ENCODE data around the gene RAB3IL1. TPM values are rescaled to one million over a fixed set of nuclear protein-coding genes. Genes with fewer than 3 reads are reported as not detected.

Gene RAB3IL1
- polyA plus RNA-seq, 4 donors: 0.45 to 29.9 (median 7.2) TPM

DNA sequence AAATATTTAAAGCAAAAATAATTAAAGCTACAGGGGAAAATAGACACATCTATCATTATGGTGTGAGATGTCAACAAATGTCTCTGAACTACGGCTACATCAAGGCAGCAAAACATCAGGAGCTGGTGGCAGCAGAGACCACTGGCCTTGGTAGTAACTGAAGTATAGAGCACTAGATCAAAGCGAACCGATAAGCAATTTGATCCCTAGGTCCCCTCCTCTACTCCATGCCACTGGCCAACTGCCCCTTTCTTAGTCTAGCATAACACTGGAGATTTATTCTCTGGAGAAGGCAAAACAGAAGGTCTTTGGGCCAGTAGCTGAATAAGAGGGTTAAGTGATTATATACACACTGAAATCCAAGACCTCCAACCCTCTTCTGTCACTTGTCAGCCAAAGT, 13.6 kb upstream of the RAB3IL1 start:
- H3K27ac ChIP-seq (ENCODE audit: low read depth in 1 of 3, low read length in 2 of 3): no peak overlapping the region
- no peaks in the 10 kb centered on the region for H3K4me1 ChIP-seq (ENCODE audit: control insufficient read depth in 3 of 3, insufficient read depth in 2 of 3, low read depth in 1 of 3, low read length in 2 of 3)
- no peaks in the 10 kb centered on the region for H3K36me3 ChIP-seq (ENCODE audit: control insufficient read depth in 3 of 3, insufficient read depth in 2 of 3, low read depth in 1 of 3, low read length in 3 of 3)
- WGBS, 3 donors: 86 to 96% (median 94%) methylated on average over 3 of the region's 3 CpGs
- no peaks in the 10 kb centered on the region for H3K27me3 ChIP-seq (ENCODE audit: control insufficient read depth in 3 of 3, insufficient read depth in 3 of 3, low read length in 3 of 3)
- peaks cover 1 to 3% of the 10 kb centered on the region in 2 donors for H3K9me3 ChIP-seq (ENCODE audit: control insufficient read depth in 2 of 2, insufficient read depth in 1 of 2, low read depth in 1 of 2, low read length in 1 of 2)
- no peak overlapping the region for H3K4me3 ChIP-seq (ENCODE audit: low read depth in 1 of 3, low read length in 3 of 3)
- DNase-seq: no peak
- FAIRE-seq: no peak

GRCh38 chr11:61928606-61929005, 11.2 kb upstream of the RAB3IL1 start:
- H3K36me3 ChIP-seq (ENCODE audit: control insufficient read depth in 3 of 3, insufficient read depth in 2 of 3, low read depth in 1 of 3, low read length in 3 of 3): no peaks in the 10 kb centered on the region
- DNase-seq (no peak), FAIRE-seq (no peak)
- no peak overlapping the region for H3K27ac ChIP-seq (ENCODE audit: low read depth in 1 of 3, low read length in 2 of 3)
- H3K4me1 ChIP-seq (ENCODE audit: control insufficient read depth in 3 of 3, insufficient read depth in 2 of 3, low read depth in 1 of 3, low read length in 2 of 3): peaks cover 0 to 9% (median 0%) of the 10 kb centered on the region in 3 donors
- peaks cover 0 to 1% of the 10 kb centered on the region in 2 donors for H3K9me3 ChIP-seq (ENCODE audit: control insufficient read depth in 2 of 2, insufficient read depth in 1 of 2, low read depth in 1 of 2, low read length in 1 of 2)
- H3K4me3 ChIP-seq (ENCODE audit: low read depth in 1 of 3, low read length in 3 of 3): no peak overlapping the region
- H3K27me3 ChIP-seq (ENCODE audit: control insufficient read depth in 3 of 3, insufficient read depth in 3 of 3, low read length in 3 of 3): no peaks in the 10 kb centered on the region

GRCh38 chr11:61927501-61927900, 10.1 kb upstream of the RAB3IL1 start:
- H3K9me3 ChIP-seq (ENCODE audit: control insufficient read depth in 2 of 2, insufficient read depth in 1 of 2, low read depth in 1 of 2, low read length in 1 of 2): no peaks in the 10 kb centered on the region
- H3K4me1 ChIP-seq (ENCODE audit: control insufficient read depth in 3 of 3, insufficient read depth in 2 of 3, low read depth in 1 of 3, low read length in 2 of 3): peaks cover 0 to 20% (median 0%) of the 10 kb centered on the region in 3 donors
- H3K4me3 ChIP-seq (ENCODE audit: low read depth in 1 of 3, low read length in 3 of 3): no peak overlapping the region
- no peaks in the 10 kb centered on the region for H3K36me3 ChIP-seq (ENCODE audit: control insufficient read depth in 3 of 3, insufficient read depth in 2 of 3, low read depth in 1 of 3, low read length in 3 of 3)
- FAIRE-seq (no peak), DNase-seq (no peak)
- no peak overlapping the region for H3K27ac ChIP-seq (ENCODE audit: low read depth in 1 of 3, low read length in 2 of 3)
- no peaks in the 10 kb centered on the region for H3K27me3 ChIP-seq (ENCODE audit: control insufficient read depth in 3 of 3, insufficient read depth in 3 of 3, low read length in 3 of 3)
- 88 to 95% (median 92%) methylated on average over 1 of the region's 1 CpG for WGBS, 3 donors

DNA sequence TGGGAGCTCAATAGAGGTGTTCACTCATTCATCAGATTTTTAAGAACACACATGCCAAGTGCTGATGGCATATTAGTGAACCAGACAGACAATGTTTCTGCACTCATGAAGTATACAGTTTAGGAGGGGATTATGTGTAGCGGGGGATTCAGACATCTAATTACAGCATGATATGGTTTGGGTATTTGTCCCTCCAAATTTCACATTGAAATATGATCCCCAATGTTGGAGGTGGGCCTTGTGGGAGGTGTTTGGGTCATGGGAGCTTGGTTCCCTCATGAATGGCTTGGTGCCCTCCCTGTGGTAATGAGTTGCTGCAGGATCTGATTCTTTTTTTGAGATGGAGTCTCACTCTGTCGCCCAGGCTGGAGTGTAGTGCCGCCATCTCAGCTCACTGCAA, 8.9 kb upstream of the RAB3IL1 start:
- H3K9me3 ChIP-seq (ENCODE audit: control insufficient read depth in 2 of 2, insufficient read depth in 1 of 2, low read depth in 1 of 2, low read length in 1 of 2): no peaks in the 10 kb centered on the region
- no peaks in the 10 kb centered on the region for H3K27me3 ChIP-seq (ENCODE audit: control insufficient read depth in 3 of 3, insufficient read depth in 3 of 3, low read length in 3 of 3)
- H3K4me3 ChIP-seq (ENCODE audit: low read depth in 1 of 3, low read length in 3 of 3): no peak overlapping the region
- FAIRE-seq (no peak), DNase-seq (no peak)
- no peak overlapping the region for H3K27ac ChIP-seq (ENCODE audit: low read depth in 1 of 3, low read length in 2 of 3)
- WGBS, 3 donors: 95 to 100% (median 95%) methylated on average over 3 of the region's 3 CpGs
- peaks cover 0 to 27% (median 0%) of the 10 kb centered on the region in 3 donors for H3K4me1 ChIP-seq (ENCODE audit: control insufficient read depth in 3 of 3, insufficient read depth in 2 of 3, low read depth in 1 of 3, low read length in 2 of 3)
- no peaks in the 10 kb centered on the region for H3K36me3 ChIP-seq (ENCODE audit: control insufficient read depth in 3 of 3, insufficient read depth in 2 of 3, low read depth in 1 of 3, low read length in 3 of 3)

- Histone ChIP-seq H3K36me3 (ENCODE audit: control insufficient read depth in 3 of 3, insufficient read depth in 2 of 3, low read depth in 1 of 3, low read length in 3 of 3) (no peaks in the 10 kb centered on the region), H3K4me3 (ENCODE audit: low read depth in 1 of 3, low read length in 3 of 3) (no peak overlapping the region), H3K27ac (ENCODE audit: low read depth in 1 of 3, low read length in 2 of 3) (no peak overlapping the region), H3K4me1 (ENCODE audit: control insufficient read depth in 3 of 3, insufficient read depth in 2 of 3, low read depth in 1 of 3, low read length in 2 of 3) (peaks cover 0 to 31% (median 0%) of the 10 kb centered on the region in 3 donors), H3K9me3 (ENCODE audit: control insufficient read depth in 2 of 2, insufficient read depth in 1 of 2, low read depth in 1 of 2, low read length in 1 of 2) (no peaks in the 10 kb centered on the region), H3K27me3 (ENCODE audit: control insufficient read depth in 3 of 3, insufficient read depth in 3 of 3, low read length in 3 of 3) (no peaks in the 10 kb centered on the region)
- DNase-seq (no peak), FAIRE-seq (no peak)
- 78 to 84% (median 80%) methylated on average over 2 of the region's 2 CpGs for WGBS, 3 donors
Observed at GRCh38 chr11:61925736-61926135, 8.4 kb upstream of the RAB3IL1 start.

GRCh38 chr11:61924064-61924455, 6.7 kb upstream of the RAB3IL1 start:
- no peak for FAIRE-seq
- Histone ChIP-seq H3K27ac (ENCODE audit: low read depth in 1 of 3, low read length in 2 of 3) (peak overlapping the region in 2 of 3 donors; percentile 89 to 90), H3K4me1 (ENCODE audit: control insufficient read depth in 3 of 3, insufficient read depth in 2 of 3, low read depth in 1 of 3, low read length in 2 of 3) (peaks cover 0 to 47% (median 0%) of the 10 kb centered on the region in 3 donors), H3K36me3 (ENCODE audit: control insufficient read depth in 3 of 3, insufficient read depth in 2 of 3, low read depth in 1 of 3, low read length in 3 of 3) (no peaks in the 10 kb centered on the region), H3K27me3 (ENCODE audit: control insufficient read depth in 3 of 3, insufficient read depth in 3 of 3, low read length in 3 of 3) (peaks cover 0 to 4% (median 0%) of the 10 kb centered on the region in 3 donors), H3K9me3 (ENCODE audit: control insufficient read depth in 2 of 2, insufficient read depth in 1 of 2, low read depth in 1 of 2, low read length in 1 of 2) (no peaks in the 10 kb centered on the region), H3K4me3 (ENCODE audit: low read depth in 1 of 3, low read length in 3 of 3) (no peak overlapping the region)
- WGBS, 3 donors: 63 to 77% (median 67%) methylated on average over 6 of the region's 6 CpGs
- DNase-seq: no peak

DNA sequence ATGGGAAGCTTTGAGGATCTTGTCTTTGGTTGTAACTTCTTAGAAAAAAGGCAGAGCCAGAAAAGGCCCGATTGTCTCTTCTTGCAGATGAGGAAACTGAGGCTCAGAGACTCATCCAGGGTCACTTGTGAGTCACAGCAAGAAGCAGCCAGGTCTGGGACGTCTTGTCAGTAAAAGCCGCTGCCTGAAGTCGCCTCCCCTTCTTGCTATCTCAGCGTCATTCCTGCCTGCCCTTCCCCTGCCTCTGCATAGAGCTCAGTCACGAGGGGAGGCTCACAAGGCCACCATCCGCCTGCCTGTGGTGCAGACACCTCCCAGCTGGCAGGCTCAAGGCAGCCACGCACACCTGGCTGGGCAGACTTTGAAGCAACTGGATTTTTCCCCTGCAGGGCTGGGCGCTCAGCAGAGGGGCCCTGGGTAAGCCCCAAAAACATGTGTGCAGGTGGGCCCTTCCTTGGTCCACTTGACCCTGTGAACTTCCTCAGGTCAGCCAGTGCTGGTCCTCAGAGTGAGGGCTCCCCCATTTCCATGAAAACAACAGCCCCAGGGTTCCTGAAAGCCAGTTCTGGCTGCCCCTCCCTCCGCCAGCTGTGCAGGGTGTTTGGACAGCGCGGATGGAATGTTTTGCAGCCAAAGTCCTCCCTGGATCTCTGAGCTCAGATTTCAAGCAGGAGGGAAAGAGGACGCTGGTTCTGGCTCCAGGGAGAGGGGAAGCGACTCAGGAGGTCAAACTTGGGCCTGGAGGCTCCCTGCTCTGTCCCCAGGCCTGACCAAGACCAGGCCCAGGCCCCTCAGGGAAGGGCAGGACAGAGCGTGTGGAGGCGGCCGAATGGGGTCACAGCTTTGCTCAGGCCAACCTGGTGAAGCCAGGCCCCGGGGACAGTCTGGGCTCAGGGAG, 6.0 kb upstream of the RAB3IL1 start:
- Histone ChIP-seq H3K4me1 (ENCODE audit: control insufficient read depth in 3 of 3, insufficient read depth in 2 of 3, low read depth in 1 of 3, low read length in 2 of 3) (peaks cover 0 to 53% (median 0%) of the 10 kb centered on the region in 3 donors), H3K27me3 (ENCODE audit: control insufficient read depth in 3 of 3, insufficient read depth in 3 of 3, low read length in 3 of 3) (peaks cover 0 to 9% (median 0%) of the 10 kb centered on the region in 3 donors), H3K9me3 (ENCODE audit: control insufficient read depth in 2 of 2, insufficient read depth in 1 of 2, low read depth in 1 of 2, low read length in 1 of 2) (no peaks in the 10 kb centered on the region), H3K36me3 (ENCODE audit: control insufficient read depth in 3 of 3, insufficient read depth in 2 of 3, low read depth in 1 of 3, low read length in 3 of 3) (no peaks in the 10 kb centered on the region), H3K27ac (ENCODE audit: low read depth in 1 of 3, low read length in 2 of 3) (peak overlapping the region in 2 of 3 donors; percentile 89 to 90), H3K4me3 (ENCODE audit: low read depth in 1 of 3, low read length in 3 of 3) (no peak overlapping the region)
- FAIRE-seq: no peak
- peak; percentile 39 to 94 for DNase-seq
- 24 to 36% (median 28%) methylated on average over 18 of the region's 18 CpGs for WGBS, 3 donors

DNA sequence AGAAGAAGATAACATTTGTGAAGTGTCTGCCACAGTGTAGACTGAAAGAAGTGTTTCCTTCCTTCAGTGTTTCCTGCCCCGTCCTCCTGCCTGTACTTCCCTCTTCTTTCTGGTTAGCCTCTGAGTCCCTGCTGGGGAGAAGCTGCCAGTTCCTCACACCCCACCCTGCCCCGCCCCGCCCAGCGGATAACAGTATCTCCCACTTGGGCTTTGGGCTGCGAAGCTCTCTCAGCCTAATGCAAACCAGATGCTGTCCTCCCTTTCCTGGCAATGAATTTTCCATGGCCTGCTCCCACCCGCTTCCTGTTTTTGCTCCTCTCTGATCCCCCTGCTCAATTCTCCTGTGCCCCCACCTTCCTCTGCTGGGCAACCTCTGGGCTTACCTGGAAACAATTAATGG, 5.2 kb upstream of the RAB3IL1 start:
- H3K4me1 ChIP-seq (ENCODE audit: control insufficient read depth in 3 of 3, insufficient read depth in 2 of 3, low read depth in 1 of 3, low read length in 2 of 3): peaks cover 0 to 62% (median 0%) of the 10 kb centered on the region in 3 donors
- WGBS, 3 donors: 23 to 32% (median 31%) methylated on average over 6 of the region's 6 CpGs
- FAIRE-seq: no peak
- no peak overlapping the region for H3K4me3 ChIP-seq (ENCODE audit: low read depth in 1 of 3, low read length in 3 of 3)
- H3K9me3 ChIP-seq (ENCODE audit: control insufficient read depth in 2 of 2, insufficient read depth in 1 of 2, low read depth in 1 of 2, low read length in 1 of 2): no peaks in the 10 kb centered on the region
- peaks cover 0 to 18% (median 0%) of the 10 kb centered on the region in 3 donors for H3K27me3 ChIP-seq (ENCODE audit: control insufficient read depth in 3 of 3, insufficient read depth in 3 of 3, low read length in 3 of 3)
- H3K27ac ChIP-seq (ENCODE audit: low read depth in 1 of 3, low read length in 2 of 3): peak overlapping the region in 2 of 3 donors; percentile 89 to 90
- DNase-seq: peak in 1 of 2 donors; percentile 52
- no peaks in the 10 kb centered on the region for H3K36me3 ChIP-seq (ENCODE audit: control insufficient read depth in 3 of 3, insufficient read depth in 2 of 3, low read depth in 1 of 3, low read length in 3 of 3)
